UCSD-AML1 (cell line): ENCODE data around the gene UBE2M.

ENCODE experiments used
- DNase-seq: peaks from one replicate; lab custom pipeline; 2025; ENCODE audit not compliant: unreplicated experiment; lab: John Stamatoyannopoulos, UW

The UBE2M gene

GRCh38 chr19:58571575-58571947, 13.2 kb upstream of the UBE2M start:
- no peak for DNase-seq

DNA sequence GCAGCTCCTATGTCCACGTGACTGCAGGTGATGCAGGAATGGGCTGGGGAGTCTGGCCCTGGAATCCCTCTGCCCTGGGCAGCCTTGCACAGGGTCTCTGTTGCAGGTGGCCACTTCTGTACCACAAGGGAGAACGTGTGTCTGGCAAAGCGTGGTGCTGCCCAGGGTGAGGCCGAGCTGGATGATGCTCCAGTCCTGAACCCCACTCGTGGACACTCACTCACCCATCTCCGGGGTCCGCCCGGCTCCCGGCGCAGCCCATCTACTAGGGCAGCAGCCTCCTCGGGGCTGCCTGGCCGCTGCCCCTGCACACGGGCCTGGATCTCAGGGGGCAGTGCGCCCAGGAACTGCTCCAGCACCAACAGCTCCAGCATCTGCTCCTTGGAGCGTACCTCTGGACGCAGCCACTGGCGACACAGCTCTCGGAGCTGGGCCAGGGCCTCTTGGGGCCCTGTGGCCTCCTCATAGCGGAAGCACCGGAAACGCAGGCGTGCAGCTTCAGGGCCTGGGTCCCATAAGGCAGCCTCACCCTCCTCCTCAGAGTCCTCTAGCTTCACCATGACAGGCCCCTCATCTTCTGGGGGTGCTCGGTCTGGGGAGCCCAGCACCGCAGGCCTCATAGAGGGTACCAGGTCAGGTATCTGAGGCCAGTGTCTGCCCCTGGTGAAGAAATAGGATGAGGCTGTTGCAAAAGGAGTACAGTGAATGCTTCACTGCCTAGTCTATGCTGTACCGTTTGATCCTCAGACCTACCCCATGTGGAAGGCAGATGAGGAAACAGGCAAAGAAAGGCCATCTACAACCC, 12.6 kb upstream of the UBE2M start:
- no peak for DNase-seq

DNA sequence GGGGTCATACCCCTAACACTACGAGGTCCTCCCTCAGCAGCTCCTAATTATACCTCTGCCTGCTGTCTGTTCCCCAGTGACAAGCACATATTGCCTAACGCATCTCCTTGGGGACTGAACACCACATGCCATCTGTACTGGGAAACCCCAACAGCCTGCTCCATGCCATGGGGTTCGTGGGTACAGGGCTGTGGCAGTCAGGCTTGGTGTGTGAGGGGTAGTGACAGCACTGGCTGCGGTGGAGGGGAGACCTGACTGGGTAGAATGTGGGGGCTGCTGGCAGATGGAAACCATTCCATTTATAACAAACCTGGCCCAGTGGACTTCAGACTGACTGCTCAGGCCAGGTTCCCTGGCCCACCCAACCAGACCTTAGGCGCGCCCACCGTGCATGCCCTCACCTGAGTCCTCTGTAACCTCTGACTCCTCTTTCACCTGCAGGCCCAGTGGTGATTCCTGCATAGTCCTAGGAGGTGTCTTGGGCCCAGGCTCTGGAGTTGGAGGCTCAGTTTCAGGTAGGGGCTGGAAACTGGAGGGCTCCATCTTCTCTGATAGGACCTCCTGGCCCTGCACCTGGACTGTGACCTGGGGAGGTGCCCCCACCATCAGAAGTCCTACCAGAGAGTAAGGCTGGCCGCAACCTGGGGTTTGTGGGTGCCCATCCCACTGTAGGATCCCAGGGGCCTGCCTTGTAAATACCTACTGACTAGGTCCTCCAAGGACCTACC, 11.7 kb upstream of the UBE2M start:
- DNase-seq = no peak

GRCh38 chr19:58569191-58569942, 11.0 kb upstream of the UBE2M start:
- DNase-seq = no peak

DNA sequence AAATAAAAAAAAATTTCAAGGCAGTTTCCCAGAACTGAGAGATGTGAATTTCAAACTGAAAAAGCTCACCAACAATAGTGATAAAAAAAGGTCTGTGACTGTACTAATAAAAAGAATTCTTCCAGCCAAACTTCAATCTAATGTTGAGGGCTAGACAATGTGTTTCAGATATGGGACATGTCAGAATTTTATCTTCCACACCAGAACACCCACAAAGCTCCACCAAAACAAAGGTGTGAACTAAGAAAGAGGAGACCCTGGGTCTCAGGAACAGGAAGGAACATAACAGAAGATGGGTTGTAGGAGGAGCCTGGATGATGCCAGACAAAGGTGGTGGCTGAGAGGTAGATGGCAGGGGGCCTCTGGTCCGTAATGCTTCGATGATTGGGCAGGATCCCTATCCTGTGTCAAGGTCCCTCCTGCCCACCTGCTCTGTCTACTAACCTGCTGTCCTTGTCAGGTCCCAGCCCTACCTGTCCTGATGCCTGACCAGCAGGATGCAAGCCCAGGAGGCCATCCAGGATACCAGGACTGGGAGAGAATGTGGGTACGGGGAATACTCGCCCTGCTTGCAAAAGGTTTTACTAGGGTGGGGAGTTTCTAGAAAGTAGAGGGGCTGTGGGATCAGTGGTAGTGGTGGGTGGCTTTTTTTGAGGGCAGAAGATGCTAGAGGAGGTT, 10.2 kb upstream of the UBE2M start:
- no peak for DNase-seq

DNA sequence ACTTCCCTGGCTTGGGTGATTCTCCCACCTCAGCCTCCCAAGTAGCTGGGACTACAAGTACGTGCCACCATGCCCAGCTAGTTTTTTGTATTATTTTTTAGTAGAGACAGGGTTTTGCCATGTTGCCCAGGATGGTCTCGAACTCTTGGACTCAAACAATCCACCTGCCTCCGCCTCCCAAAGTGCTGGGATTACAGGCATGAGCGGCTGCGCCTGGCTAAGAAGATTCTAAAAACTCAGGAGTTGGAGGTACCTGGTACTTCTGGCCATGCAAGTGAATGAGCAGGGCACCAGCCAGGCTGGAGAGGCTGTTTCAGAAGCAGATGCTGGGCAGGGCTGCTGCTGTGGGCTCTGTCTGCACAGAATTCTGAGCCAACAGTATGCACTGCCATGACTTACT, 8.6 kb upstream of the UBE2M start:
- DNase-seq = no peak

DNA sequence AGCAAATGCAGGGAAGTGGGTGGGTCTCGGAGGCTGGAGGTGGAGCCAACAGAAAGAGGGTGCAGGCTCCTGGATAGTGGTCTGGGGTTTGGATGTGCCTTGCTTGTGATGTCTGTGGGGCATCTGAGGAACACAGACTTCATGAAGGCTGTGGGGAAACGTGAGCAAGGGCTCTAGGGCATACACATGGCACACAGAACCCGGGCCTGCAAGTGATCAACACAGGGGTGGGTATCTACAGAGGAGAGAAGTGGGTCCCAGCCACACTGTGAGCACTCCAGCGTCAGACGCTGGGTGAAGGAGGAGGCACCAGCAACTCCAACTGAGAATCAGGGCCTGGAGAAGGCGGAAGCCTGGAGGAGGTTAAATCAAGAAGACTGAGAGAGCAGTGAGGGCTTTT, 5.4 kb upstream of the UBE2M start:
- no peak for DNase-seq

- DNase-seq = no peak
Observed at GRCh38 chr19:58563034-58563573, 4.7 kb upstream of the UBE2M start.

DNA sequence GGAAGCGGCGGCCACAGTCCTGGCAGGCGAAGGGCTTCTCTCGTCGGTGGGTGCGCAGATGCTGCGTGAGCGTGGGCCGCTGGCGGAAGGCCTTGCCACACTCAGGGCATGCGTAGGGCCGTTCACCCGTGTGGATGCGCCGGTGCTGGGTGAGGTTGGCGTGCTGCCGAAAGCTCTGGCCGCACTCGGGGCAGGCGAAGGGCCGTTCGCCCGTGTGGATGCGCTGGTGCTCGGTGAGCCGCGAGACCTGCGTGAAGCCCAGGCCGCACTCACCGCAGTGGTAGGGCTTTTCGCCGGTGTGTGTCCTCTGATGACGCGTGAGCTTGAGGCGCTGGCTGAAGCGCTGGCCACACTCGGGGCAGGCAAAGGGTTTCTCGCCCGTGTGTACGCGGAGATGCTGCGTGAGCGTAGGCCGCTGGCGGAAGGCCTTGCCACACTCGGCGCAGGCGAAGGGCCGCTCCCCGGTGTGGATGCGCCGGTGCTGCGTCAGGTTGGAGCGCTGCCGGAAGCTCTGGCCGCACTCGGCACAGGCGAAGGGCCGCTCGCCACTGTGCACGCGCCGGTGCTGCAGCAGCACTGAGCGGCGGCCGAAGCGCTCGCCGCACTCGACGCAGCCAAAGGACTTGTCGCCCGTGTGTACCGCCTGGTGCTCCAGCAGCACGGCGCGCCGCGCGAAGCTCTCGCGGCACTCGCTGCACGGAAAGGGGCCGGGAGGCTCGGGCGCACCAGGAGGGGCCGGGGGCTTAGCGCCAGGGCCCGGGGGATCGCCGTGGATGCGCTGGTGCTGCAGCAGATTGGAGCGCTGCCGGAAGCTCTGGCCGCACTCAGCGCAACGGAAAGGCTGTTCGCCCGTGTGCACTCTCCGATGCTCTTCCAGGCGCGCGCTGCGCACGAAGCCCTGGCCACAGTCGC, 4.0 kb upstream of the UBE2M start:
- DNase-seq = no peak

DNA sequence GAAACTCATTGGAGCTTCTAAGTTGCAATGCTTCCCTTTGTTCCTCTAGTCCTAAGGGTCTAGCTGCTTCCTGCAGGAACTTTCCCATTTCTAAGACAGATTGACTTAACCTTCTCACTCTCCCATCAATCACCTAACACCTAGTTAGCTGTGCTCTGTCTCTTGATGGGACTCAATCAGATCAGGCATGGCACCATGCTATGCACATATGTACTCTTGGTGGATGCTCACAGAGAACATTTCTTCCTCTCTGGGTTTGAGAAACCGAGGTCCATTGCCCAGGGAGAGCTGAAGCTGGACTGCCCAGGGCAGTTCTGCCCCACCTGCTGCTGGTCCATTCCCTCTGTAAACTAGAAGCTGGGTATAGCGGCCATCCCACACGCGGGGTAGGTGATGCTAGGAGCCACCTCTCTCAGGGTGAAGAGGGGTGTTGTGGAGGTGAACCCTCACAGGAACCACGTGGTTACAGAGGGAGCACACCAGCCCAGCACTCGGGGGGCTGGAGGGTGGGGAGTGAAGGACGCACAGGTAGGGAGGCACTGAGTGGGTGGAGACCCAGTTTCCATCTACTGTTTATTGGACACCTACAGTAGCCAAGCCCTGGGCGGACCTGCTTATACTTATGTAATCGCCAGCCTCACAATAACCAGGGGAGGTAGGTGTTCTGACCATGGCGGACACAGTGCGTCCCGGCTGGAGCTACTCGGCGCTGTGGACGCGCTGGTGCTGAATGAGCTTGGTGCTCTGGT, 3.1 kb upstream of the UBE2M start:
- no peak for DNase-seq

DNA sequence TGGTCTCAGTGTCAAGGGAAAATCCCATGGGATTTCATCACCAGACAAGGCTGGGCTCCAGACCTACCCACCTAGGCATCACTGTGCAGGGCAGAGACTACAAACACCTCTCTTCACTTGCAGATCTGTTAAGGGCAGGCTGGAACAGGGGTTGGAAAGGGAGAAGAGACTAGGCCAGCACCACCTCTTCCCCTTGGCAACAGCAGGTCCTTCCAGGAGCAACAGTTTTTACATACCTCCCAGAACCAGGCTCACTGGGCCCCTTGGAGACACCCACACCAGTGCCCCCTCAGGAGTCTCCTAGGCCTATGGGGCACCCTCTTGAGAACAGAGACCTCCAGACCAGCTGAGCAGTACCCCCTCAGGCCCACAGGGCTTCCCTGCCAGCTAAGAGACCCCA, 2.5 kb upstream of the UBE2M start:
- DNase-seq = no peak

DNA sequence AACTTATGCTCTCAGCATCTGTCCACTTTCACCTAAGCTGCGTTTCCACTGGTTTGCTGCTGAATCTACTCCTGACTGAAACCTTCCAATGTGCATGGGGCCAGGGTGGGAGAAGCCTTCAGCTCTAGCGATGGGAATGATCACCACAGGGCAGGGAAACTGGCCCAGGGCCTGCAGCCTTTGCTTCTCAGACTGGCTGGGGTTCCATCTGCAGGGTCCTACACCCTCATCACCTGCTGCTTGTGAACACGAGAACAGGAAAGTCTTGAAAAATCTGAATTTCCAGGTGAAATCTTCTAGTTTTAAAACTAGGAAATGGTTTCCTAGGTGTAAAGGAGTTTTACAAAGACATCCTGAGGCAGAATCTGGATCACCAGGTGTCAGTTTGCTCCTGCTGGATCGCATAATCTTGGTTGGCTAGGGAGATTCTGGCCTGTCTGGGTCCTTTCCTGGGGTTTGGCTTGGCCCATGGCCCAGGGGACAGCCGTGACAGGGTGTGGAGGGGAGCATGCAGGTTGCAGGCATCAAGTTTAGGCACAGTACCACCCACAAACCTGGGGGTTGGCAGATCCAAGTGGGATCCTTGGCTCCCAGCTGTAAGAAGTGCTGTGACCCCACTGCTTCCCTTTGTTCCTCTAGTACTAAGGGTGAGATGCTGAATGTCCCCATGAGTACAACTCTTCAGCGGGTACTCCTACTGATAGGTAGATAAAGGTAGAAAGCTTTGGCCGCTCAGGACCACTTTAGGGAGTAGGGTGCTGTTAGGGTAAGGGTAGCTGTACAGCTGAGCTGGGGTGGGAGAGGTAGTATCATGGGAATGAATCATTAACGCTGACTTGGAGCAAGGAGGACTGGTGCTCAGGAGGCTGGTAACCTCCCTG, 1.8 kb upstream of the UBE2M start:
- no peak for DNase-seq

DNA sequence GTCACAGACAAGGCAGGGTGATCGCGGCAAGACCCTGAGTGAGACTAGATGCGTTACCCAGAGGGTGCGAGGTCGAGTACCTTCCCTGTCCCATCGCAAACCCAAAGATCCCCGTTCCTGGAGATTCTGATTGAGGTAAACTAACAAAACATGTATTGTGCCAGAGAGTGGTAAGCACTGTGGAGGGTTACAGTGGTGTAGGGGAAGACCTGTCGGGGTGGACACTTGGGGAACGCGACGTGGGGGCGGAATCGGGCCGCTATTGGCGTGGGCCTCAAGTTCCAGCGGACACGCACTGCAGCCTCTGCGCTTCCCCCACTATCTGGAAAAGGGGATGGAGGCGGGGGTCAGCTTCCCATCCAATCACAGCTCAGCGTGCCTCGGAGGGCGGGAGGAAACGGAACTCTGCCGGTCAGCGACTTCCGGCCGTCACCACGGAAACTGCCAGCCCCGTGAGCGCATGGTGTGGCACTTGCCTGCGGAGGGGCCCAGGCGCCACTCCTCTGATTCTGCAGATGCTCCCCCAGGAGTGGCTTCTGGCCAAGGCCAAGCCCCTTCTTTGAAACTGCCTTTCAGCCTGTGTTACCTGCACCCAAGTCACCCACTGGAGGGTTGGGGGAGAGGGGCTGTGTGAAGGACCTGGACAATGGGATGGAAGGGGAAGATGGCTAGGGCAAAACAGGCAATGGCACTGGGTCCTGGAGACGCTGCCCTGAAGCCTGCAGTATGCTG, 1.0 kb upstream of the UBE2M start:
- DNase-seq = no peak

DNA sequence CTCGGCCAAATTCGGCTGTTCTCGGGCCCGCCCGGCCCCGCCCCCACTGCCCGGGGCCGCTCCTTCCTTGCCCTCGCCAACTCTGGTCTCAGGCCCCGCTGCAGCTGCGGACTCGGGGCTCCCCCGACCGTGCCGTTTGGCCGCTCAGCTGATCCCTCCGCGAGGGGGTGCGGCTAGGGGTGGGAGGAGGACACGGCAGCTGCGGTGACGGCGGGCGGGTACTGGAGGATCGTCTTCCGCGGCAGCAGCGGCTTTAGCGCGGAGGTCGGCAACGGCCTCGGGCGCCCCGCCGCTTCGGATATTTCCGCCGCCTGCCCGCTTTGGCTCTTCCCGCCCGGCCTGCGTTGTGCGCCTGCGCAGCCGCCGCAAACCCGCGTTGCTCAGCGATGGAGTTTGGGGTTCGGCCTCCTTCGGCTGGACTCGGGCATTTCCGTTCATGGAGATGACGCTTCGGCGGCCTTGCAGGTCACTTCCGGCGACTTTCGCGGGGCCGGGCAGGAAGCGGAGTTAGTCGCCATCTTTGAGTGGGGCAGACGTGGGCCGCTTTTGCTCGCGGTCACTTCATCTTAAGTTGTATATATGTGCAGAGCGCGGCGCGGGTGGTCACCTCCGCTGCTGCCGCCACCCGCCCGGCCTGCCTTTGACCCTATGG, 338 bp upstream of the UBE2M start:
- no peak for DNase-seq

GRCh38 chr19:58557221-58558065, 968 bp downstream of the UBE2M start:
- DNase-seq = no peak

GRCh38 chr19:58556622-58557220, 1.7 kb downstream of the UBE2M start:
- DNase-seq = no peak
